ENCODE measurements around the gene TCF3.

DNA sequence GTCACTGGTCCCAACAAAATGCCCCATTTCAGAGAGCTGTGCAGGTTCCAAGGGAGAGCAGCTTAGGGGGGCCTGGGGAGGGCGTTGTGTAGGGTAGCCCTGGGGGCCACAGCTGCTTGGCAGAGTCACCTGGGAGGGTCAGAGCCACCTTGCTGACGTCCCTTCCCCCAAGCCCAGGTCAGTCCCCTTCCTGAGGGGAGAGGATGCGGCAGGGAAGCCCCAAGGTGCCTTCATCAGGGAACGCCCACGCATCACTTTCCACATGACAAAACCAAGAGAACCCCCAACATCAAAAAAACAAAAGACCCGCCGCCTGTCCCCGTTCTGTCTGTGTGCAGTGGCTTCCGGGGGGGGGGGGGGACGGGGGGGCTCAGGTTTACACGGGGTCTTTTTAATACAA is 41.8 kb downstream of the TCF3 start:
- TF ChIP-seq POLR2A (IDR thresholded peaks at IDR 0.05; ENCODE audit: low read depth, low read length): no peak
- no peak for TF ChIP-seq POLR2AphosphoS5 (IDR thresholded peaks at IDR 0.05; ENCODE audit: low read depth, low read length)
- no peak for TF ChIP-seq TAF1 (IDR thresholded peaks at IDR 0.05; ENCODE audit: low read depth, low read length)
- TF ChIP-seq POU2F2 (IDR thresholded peaks at IDR 0.05; ENCODE audit: low read depth, low read length): no peak
- TF ChIP-seq SPI1 (IDR thresholded peaks at IDR 0.05; ENCODE audit: low read depth, low read length): no peak
- no peak for TF ChIP-seq PAX5 (IDR thresholded peaks at IDR 0.05; ENCODE audit: insufficient read depth, low read length, severe bottlenecking)
